SU-DHL-6 (cell line): ENCODE results near the gene USP26.

Experiments
- H2AFZ ChIP-seq: fragments of 200-600 bp; sonication (generic); 2 replicates; pipeline ENCODE4 v1.6.1; 2014; ENCODE audit warnings: low read depth, mild to moderate bottlenecking, moderate library complexity, mixed read lengths, antibody characterized with exemption, low read length; ENCODE audit not compliant: severe bottlenecking
- H3F3A ChIP-seq: fragments of 200-600 bp; shearing (Covaris generic); 2 replicates; pipeline ENCODE4 v1.6.0; 2016; ENCODE audit warnings: antibody characterized with exemption, mild to moderate bottlenecking; ENCODE audit not compliant: insufficient read depth
- H3K27ac ChIP-seq: fragments of 200-600 bp; sonication (generic); 2 replicates; pipeline ENCODE4 v1.5.1; 2016; ENCODE audit warnings: low read depth, mild to moderate bottlenecking, low read length, moderate library complexity, mixed read lengths
- H3K27me3 ChIP-seq: fragments of 200-600 bp; sonication (generic), shearing (Covaris generic); 2 replicates; pipeline ENCODE4 v1.6.0; 2014; ENCODE audit warnings: mild to moderate bottlenecking, low read length
- H3K36me3 ChIP-seq: fragments of 200-600 bp; sonication (generic); 2 replicates; pipeline ENCODE4 v1.6.1; 2014; ENCODE audit warnings: mild to moderate bottlenecking, low read length, mixed read lengths
- H3K4me2 ChIP-seq: fragments of 300-600, 200-600 bp; shearing (Covaris generic), sonication (generic); 2 replicates; pipeline ENCODE4 v1.6.0; 2014; ENCODE audit warnings: low read length, low read depth, mild to moderate bottlenecking; ENCODE audit not compliant: poor library complexity, severe bottlenecking
- H3K4me3 ChIP-seq: fragments of 200-600 bp; sonication (generic); 2 replicates; pipeline ENCODE4 v1.5.1; 2014; ENCODE audit warnings: antibody characterized with exemption, low read length, mild to moderate bottlenecking, mixed read lengths; ENCODE audit not compliant: insufficient read depth, poor library complexity, severe bottlenecking
- H3K79me2 ChIP-seq: fragments of 200-600 bp; sonication (generic); 2 replicates; pipeline ENCODE4 v1.6.1; 2014; ENCODE audit warnings: mild to moderate bottlenecking, low read length, moderate library complexity; ENCODE audit not compliant: insufficient read depth
- H3K9ac ChIP-seq: fragments of 200-600 bp; sonication (generic); 2 replicates; pipeline ENCODE4 v1.7.0; 2014; ENCODE audit warnings: mild to moderate bottlenecking, low read length
- H3K9me2 ChIP-seq: fragments of 200-600 bp; sonication (generic); replicated peaks from 2 replicates; pipeline ENCODE4 v1.6.1; 2014; ENCODE audit warnings: low read length; ENCODE audit not compliant: insufficient read depth
- H3K9me3 ChIP-seq: fragments of 200-600 bp; sonication (generic); 2 replicates; pipeline ENCODE4 v1.6.1; 2014; ENCODE audit warnings: low read length, mixed read lengths; ENCODE audit not compliant: insufficient read depth
- H4K20me1 ChIP-seq: fragments of 200-600 bp; sonication (generic); 2 replicates; pipeline ENCODE4 v1.6.1; 2014; ENCODE audit warnings: low read depth, mild to moderate bottlenecking, antibody characterized with exemption, low read length, moderate library complexity, mixed read lengths
- CTCF ChIP-seq: fragments of 200-600 bp; sonication (generic); IDR thresholded peaks from one replicate; pipeline ENCODE4 v1.5.1; 2017; ENCODE audit warnings: antibody characterized with exemption, mild to moderate bottlenecking, low read length, moderate library complexity; ENCODE audit not compliant: insufficient read depth, poor library complexity, severe bottlenecking
- EZH2phosphoT487 ChIP-seq: fragments of 200-600 bp; sonication (generic), shearing (Covaris generic); conservative IDR thresholded peaks from 2 replicates; pipeline ENCODE4 v1.6.1; 2018; ENCODE audit warnings: mild to moderate bottlenecking, antibody characterized with exemption, low read length, moderate library complexity, mixed read lengths

Gene USP26

GRCh38 chrX:133005042-133005441 is 91.9 kb downstream of the USP26 start:
- no peaks in the 10 kb centered on the region for H3F3A ChIP-seq
- no peaks in the 10 kb centered on the region for H3K36me3 ChIP-seq
- H3K4me3 ChIP-seq = no peak overlapping the region
- H4K20me1 ChIP-seq = no peaks in the 10 kb centered on the region
- no peak overlapping the region for H3K27ac ChIP-seq
- H3K9me3 ChIP-seq = no peaks in the 10 kb centered on the region
- no peaks in the 10 kb centered on the region for H3K79me2 ChIP-seq
- TF ChIP-seq EZH2phosphoT487 (no peak), CTCF (peak; percentile 36)
- H3K27me3 ChIP-seq = no peaks in the 10 kb centered on the region
- H3K4me2 ChIP-seq = no peak overlapping the region
- no peak overlapping the region for H2AFZ ChIP-seq
- no peaks in the 10 kb centered on the region for H3K9me2 ChIP-seq
- H3K9ac ChIP-seq = no peak overlapping the region

GRCh38 chrX:132999209-132999608 is 97.7 kb downstream of the USP26 start:
- H3K9me2 ChIP-seq = no peaks in the 10 kb centered on the region
- no peaks in the 10 kb centered on the region for H3K36me3 ChIP-seq
- H3K4me3 ChIP-seq = no peak overlapping the region
- H2AFZ ChIP-seq = no peak overlapping the region
- no peaks in the 10 kb centered on the region for H3K79me2 ChIP-seq
- H3K4me2 ChIP-seq = no peak overlapping the region
- no peak overlapping the region for H3K9ac ChIP-seq
- H3K9me3 ChIP-seq = no peaks in the 10 kb centered on the region
- no peaks in the 10 kb centered on the region for H4K20me1 ChIP-seq
- no peaks in the 10 kb centered on the region for H3F3A ChIP-seq
- TF ChIP-seq EZH2phosphoT487 = no peak
- no peak for TF ChIP-seq CTCF
- H3K27me3 ChIP-seq = no peaks in the 10 kb centered on the region
- no peak overlapping the region for H3K27ac ChIP-seq

GRCh38 chrX:132990835-132991234 is 106.1 kb downstream of the USP26 start:
- H3K9me3 ChIP-seq = no peaks in the 10 kb centered on the region
- H3K9me2 ChIP-seq = no peaks in the 10 kb centered on the region
- TF ChIP-seq EZH2phosphoT487 = no peak
- TF ChIP-seq CTCF = no peak
- no peaks in the 10 kb centered on the region for H3F3A ChIP-seq
- H3K27me3 ChIP-seq = no peaks in the 10 kb centered on the region
- no peak overlapping the region for H3K4me3 ChIP-seq
- H3K9ac ChIP-seq = no peak overlapping the region
- H2AFZ ChIP-seq = no peak overlapping the region
- H3K36me3 ChIP-seq = no peaks in the 10 kb centered on the region
- H3K27ac ChIP-seq = no peak overlapping the region
- no peaks in the 10 kb centered on the region for H4K20me1 ChIP-seq
- no peak overlapping the region for H3K4me2 ChIP-seq
- no peaks in the 10 kb centered on the region for H3K79me2 ChIP-seq
